22Rv1 (cell line): Measurements from ENCODE around the gene XRCC4.

Experiments
- H3K27ac ChIP-seq: fragments of 450-650 bp; 2 replicates; pipeline ENCODE4 v1.5.1; 2017
- ZFX ChIP-seq: fragments of 450-650 bp; IDR thresholded peaks from 2 replicates; pipeline ENCODE4 v1.6.1; 2017; ENCODE audit warnings: antibody characterized with exemption, borderline replicate concordance
- TF ChIP-seq, protein P1 (sequence below): fragments of 450-650 bp; IDR thresholded peaks from 2 replicates; pipeline ENCODE4 v1.5.1; 2017; ENCODE audit warnings: mild to moderate bottlenecking

XRCC4 gene

GRCh38 chr5:83312663-83313062, 235.3 kb downstream of the XRCC4 start:
- H3K27ac ChIP-seq = no peak overlapping the region
- no peak for TF ChIP-seq ZFX
- TF ChIP-seq, protein P1, sequence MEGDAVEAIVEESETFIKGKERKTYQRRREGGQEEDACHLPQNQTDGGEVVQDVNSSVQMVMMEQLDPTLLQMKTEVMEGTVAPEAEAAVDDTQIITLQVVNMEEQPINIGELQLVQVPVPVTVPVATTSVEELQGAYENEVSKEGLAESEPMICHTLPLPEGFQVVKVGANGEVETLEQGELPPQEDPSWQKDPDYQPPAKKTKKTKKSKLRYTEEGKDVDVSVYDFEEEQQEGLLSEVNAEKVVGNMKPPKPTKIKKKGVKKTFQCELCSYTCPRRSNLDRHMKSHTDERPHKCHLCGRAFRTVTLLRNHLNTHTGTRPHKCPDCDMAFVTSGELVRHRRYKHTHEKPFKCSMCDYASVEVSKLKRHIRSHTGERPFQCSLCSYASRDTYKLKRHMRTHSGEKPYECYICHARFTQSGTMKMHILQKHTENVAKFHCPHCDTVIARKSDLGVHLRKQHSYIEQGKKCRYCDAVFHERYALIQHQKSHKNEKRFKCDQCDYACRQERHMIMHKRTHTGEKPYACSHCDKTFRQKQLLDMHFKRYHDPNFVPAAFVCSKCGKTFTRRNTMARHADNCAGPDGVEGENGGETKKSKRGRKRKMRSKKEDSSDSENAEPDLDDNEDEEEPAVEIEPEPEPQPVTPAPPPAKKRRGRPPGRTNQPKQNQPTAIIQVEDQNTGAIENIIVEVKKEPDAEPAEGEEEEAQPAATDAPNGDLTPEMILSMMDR = no peak

- no peak overlapping the region for H3K27ac ChIP-seq
- TF ChIP-seq, protein P1 = no peak
These were observed 236.1 kb downstream of the XRCC4 start for GRCh38 chr5:83313436-83313835.

DNA sequence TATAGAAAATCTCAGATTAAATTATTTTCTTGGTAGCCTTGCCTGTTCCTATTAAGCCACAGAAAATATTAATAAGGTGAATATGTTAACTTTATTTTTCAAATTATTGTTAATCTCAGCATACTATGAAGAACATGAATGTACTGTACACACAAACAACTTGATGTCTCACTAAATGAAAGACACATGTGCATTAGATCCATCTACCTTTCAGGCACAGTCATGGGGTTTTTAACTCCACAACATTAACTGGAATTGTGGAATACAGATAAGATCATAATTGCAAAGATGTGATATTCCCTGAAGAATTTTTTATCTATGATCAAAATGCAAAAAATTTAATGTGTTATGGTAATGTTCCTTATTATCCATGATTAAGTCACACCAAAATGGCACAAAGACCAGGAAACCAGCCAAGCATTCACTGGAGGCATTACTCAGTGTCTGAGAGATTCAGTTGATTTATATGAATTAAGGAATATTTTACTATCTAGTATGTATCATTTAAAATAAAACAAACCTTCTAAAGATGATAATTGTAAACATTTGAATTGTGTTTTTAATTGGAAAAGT, 244.2 kb downstream of the XRCC4 start:
- TF ChIP-seq, protein P1 = no peak
- no peak for TF ChIP-seq ZFX
- no peak overlapping the region for H3K27ac ChIP-seq

GRCh38 chr5:83322273-83322924, 245.1 kb downstream of the XRCC4 start:
- TF ChIP-seq ZFX = no peak
- TF ChIP-seq, protein P1 = no peak
- H3K27ac ChIP-seq = no peak overlapping the region

GRCh38 chr5:83323557-83324180, 246.3 kb downstream of the XRCC4 start:
- H3K27ac ChIP-seq = no peak overlapping the region
- TF ChIP-seq ZFX = no peak
- TF ChIP-seq, protein P1 = no peak

- TF ChIP-seq, protein P1 = no peak
- TF ChIP-seq ZFX = no peak
- H3K27ac ChIP-seq = no peak overlapping the region
These were observed 254.5 kb downstream of the XRCC4 start for GRCh38 chr5:83331842-83332241.

DNA sequence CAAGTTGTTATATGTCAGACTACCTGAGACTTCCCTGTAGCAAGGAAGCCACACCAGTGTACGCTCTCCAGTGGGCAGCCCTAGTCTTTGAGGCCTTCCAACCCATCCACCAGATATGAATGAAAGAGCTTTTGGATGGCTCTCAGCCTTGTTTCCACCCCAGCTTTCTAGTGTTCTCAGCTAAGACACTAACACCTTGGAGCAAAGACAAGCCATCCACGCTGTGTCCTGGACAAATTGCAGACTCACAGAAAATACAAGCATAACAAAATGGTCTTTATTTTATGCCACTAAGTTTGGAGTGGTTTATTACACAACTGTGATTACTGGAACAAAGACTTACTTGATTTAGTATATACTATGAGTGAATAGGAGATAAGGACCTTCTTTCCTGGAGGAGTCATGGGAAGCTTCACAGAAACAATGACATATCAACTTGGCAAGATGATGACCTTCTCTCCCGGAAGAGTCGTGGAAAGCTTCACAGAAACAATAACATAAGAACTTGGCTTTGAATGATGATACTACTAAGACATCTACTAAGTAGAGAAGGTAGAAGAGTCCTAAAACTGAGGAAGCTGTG, 260.2 kb downstream of the XRCC4 start:
- TF ChIP-seq, protein P1 = no peak
- TF ChIP-seq ZFX = no peak
- no peak overlapping the region for H3K27ac ChIP-seq
